ENCODE measurements around the gene IL32.

DNA sequence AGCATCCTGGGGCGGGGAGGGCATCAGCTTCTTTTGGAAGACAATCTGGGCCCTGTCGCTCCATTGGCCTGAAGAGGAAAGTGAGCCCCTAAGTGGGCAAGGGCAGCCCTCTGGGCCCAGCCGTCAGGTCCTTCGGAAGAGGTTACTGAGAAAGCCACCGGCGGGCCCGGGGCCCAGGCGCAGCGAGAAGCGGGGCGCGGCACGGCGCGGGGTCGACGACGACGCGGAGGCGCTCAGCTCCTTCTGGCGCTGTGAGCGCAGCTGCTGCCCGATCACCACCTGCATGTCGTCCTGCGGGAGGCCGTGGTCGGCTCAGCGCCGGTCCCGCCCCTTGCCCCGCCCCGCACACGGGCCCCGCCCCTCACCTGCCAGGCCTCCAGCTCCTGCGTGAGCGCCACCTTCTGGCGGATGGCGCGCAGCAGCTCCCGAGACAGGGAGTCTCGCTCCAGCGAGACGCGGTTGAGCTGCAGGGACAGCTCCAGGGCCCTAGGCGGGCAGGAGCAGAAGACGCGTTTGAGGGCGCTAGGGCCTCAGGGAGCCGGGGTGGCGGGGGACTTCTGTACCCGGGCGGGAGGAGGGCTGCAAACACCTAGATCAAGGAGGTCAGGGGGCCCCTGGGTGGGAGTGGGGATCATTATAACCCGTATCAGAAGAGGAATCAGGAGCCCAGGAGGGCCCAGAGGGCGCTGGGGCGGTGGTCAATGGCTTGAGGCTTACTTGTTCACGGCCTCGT lies 37.3 kb upstream of the IL32 start:
- TF ChIP-seq, protein P1, sequence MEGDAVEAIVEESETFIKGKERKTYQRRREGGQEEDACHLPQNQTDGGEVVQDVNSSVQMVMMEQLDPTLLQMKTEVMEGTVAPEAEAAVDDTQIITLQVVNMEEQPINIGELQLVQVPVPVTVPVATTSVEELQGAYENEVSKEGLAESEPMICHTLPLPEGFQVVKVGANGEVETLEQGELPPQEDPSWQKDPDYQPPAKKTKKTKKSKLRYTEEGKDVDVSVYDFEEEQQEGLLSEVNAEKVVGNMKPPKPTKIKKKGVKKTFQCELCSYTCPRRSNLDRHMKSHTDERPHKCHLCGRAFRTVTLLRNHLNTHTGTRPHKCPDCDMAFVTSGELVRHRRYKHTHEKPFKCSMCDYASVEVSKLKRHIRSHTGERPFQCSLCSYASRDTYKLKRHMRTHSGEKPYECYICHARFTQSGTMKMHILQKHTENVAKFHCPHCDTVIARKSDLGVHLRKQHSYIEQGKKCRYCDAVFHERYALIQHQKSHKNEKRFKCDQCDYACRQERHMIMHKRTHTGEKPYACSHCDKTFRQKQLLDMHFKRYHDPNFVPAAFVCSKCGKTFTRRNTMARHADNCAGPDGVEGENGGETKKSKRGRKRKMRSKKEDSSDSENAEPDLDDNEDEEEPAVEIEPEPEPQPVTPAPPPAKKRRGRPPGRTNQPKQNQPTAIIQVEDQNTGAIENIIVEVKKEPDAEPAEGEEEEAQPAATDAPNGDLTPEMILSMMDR (conservative IDR thresholded peaks at IDR 0.05; ENCODE audit: low read depth, low read length), result peak; percentile 93
- no peak for TF ChIP-seq EZH2 (IDR thresholded peaks at IDR 0.05; ENCODE audit: borderline replicate concordance, low read depth, low read length, poor library complexity, severe bottlenecking)

Data from A673 (cell line).